Pancreas (tissue), 10 donors: ENCODE data around the gene JUN. TPM values are rescaled to one million over a fixed set of nuclear protein-coding genes. Genes with fewer than 3 reads are reported as not detected.

Experiments used
- ATAC-seq, 4 donors: fragments of 200-7000 bp; cut with Tn5 transposase; one replicate each; pipeline versions ENCODE4 v1.8.0 to v1.9.1; 2020; ENCODE audit warnings: mild to moderate bottlenecking in 4 of 4, moderate library complexity in 4 of 4
- DNase-seq, 6 donors: peaks; one replicate each; pipeline ENCODE4 v3.0.0-alpha.2; 2020
- FAIRE-seq: peaks from 2 replicates; lab custom pipeline; 2012; peaks lifted over from hg19 to GRCh38; lab: Jason Lieb, UNC
- H3K27ac ChIP-seq, 4 donors: fragments of 200-600 bp; sonication (generic); 1 replicate in 3 of 4; 2 replicates in 1 of 4; pipeline versions ENCODE4 v1.5.0 to v1.8.0; 2020
- H3K27me3 ChIP-seq, 4 donors: fragments of 200-600 bp; one replicate each; pipeline ENCODE4 v1.8.0; 2021
- H3K36me3 ChIP-seq, 3 donors: fragments of 200-600 bp; sonication (generic) in 1 of 3; one replicate each; pipeline versions ENCODE4 v1.5.0 to v1.8.0; 2020 to 2021
- H3K4me1 ChIP-seq, 3 donors: fragments of 200-600 bp; one replicate each; pipeline ENCODE4 v1.8.0; 2021
- H3K4me3 ChIP-seq, 4 donors: fragments of 200-600 bp; sonication (generic) in 2 of 4; one replicate each; pipeline versions ENCODE4 v1.5.0 to v1.8.0; 2020 to 2021
- H3K9me3 ChIP-seq, 4 donors: fragments of 200-600 bp; one replicate each; pipeline ENCODE4 v1.8.0; 2021
- WGBS, 2 donors: extraction: QIAGEN DNeasy Blood & Tissue Kit; methylation state at CpG; one replicate each; pipeline ENCODE4 v1.1.7; 2013; 5-methylcytosine and 5-hydroxymethylcytosine counted together
- intact Hi-C, 3 donors: fragments of 100-400 bp; cut with DNase I; formaldehyde crosslinking; loops; one replicate each; pipeline versions ENCODE4 v1.11.1 to v1.14.2; 2022
- polyA plus RNA-seq, 2 donors: library from polyadenylated mRNA; stranded (reverse); fragments of 200-250 nt; gene quantifications; one replicate each; pipeline ENCODE4 v1.2.3, GENCODE V29; 2013
- total RNA-seq, 6 donors: library from RNA; stranded (reverse); fragmentation: NEBNext Ultra II Directional in 4 of 6; extraction: Animal tissue kit (Norgen Biotek cat#: 25700) in 4 of 6; gene quantifications; one replicate each; pipeline versions ENCODE4 v1.2.1 to v1.2.4, GENCODE V29; 2021 to 2023
- TF ChIP-seq, protein P1 (sequence below), 4 donors: fragments of 200-600 bp; sonication (generic) in 3 of 4; IDR thresholded peaks; one replicate each; pipeline versions ENCODE4 v1.5.0 to v1.8.0; 2021; ENCODE audit warnings: antibody characterized with exemption in 4 of 4
- donor health status: healthy with polysubstance abuse.
- donor health status: DM: no; HTN: no; CAD: no; lungs with moderate emphysema.
- donor health status: DM: no; HTN: no; CAD: no.
- donor health status: control.
- donor health status: control.
- donor health status: Bipolar disorder and iron deficiency.
- donor health status: DM: yes; HTN: yes; CAD: no.
- donor health status: DM: no; HTN: no; CAD: no.
- donor health status: DM: no; HTN: no; CAD: no.
- donor health status: DM: yes; HTN: yes; CAD: no.

Gene JUN
- total and polyA plus RNA-seq, 8 donors = 45.0 to 134 (median 86.2) TPM

- intact Hi-C loops = no loop called here
- FAIRE-seq = no peak
Measured at GRCh38 chr1:58799650-58800049, 15.8 kb upstream of the JUN start.

GRCh38 chr1:58798910-58799442, 15.1 kb upstream of the JUN start:
- H3K9me3 ChIP-seq = no peaks in the 10 kb centered on the region
- intact Hi-C loops = no loop called here
- 69 to 74% methylated on average over 1 of the region's 1 CpG for WGBS, 2 donors
- no peaks in the 10 kb centered on the region for H3K36me3 ChIP-seq
- no peak overlapping the region for H3K27ac ChIP-seq
- H3K27me3 ChIP-seq = no peaks in the 10 kb centered on the region
- H3K4me3 ChIP-seq = no peak overlapping the region
- DNase-seq = no peak
- TF ChIP-seq, protein P1, sequence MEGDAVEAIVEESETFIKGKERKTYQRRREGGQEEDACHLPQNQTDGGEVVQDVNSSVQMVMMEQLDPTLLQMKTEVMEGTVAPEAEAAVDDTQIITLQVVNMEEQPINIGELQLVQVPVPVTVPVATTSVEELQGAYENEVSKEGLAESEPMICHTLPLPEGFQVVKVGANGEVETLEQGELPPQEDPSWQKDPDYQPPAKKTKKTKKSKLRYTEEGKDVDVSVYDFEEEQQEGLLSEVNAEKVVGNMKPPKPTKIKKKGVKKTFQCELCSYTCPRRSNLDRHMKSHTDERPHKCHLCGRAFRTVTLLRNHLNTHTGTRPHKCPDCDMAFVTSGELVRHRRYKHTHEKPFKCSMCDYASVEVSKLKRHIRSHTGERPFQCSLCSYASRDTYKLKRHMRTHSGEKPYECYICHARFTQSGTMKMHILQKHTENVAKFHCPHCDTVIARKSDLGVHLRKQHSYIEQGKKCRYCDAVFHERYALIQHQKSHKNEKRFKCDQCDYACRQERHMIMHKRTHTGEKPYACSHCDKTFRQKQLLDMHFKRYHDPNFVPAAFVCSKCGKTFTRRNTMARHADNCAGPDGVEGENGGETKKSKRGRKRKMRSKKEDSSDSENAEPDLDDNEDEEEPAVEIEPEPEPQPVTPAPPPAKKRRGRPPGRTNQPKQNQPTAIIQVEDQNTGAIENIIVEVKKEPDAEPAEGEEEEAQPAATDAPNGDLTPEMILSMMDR (IDR thresholded peaks at IDR 0.05) = no peak
- no peak for FAIRE-seq
- ATAC-seq = no peak
- peaks cover 0 to 13% (median 6%) of the 10 kb centered on the region in 3 donors for H3K4me1 ChIP-seq

More at GRCh38 chr1:58799650-58800049, 15.8 kb upstream of the JUN start:
- Histone ChIP-seq H3K9me3 (no peaks in the 10 kb centered on the region), H3K27ac (no peak overlapping the region), H3K4me3 (no peak overlapping the region), H3K27me3 (no peaks in the 10 kb centered on the region), H3K4me1 (peaks cover 0 to 13% (median 6%) of the 10 kb centered on the region in 3 donors), H3K36me3 (no peaks in the 10 kb centered on the region)
- DNase-seq (no peak), ATAC-seq (no peak)
- WGBS, 2 donors = 92 to 100% methylated on average over 1 of the region's 1 CpG
- TF ChIP-seq, protein P1 (IDR thresholded peaks at IDR 0.05) = no peak

- H3K4me1 ChIP-seq = no peaks in the 10 kb centered on the region
- no peak for DNase-seq
- intact Hi-C loops = no loop called here
Measured at GRCh38 chr1:58796416-58796815, 12.6 kb upstream of the JUN start.

DNA sequence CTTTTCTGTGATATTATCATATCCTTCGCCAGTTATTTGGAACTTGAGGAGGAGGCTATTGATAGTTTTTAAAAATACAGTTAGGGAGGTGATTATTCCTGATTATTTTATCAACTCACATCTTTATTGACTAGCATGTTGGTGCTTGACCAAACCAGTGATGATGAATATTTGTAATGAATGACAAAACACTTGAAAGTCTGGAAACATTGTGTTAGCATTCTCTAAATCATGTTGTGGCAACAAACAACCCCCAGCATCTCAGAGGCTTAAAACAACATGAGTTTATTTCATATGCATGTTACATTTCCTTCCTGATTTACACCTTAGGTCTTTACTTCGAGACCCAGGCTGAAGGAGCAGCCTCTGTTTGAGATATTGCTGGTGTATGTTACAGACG, 10.7 kb upstream of the JUN start:
- intact Hi-C loops = no loop called here
- no peak for FAIRE-seq

More at GRCh38 chr1:58796416-58796815, 12.6 kb upstream of the JUN start:
- no peaks in the 10 kb centered on the region for H3K36me3 ChIP-seq
- no peak for FAIRE-seq
- no peaks in the 10 kb centered on the region for H3K9me3 ChIP-seq
- no peak overlapping the region for H3K4me3 ChIP-seq
- TF ChIP-seq, protein P1 (IDR thresholded peaks at IDR 0.05) = no peak
- no peaks in the 10 kb centered on the region for H3K27me3 ChIP-seq
- ATAC-seq = no peak
- H3K27ac ChIP-seq = no peak overlapping the region

DNA sequence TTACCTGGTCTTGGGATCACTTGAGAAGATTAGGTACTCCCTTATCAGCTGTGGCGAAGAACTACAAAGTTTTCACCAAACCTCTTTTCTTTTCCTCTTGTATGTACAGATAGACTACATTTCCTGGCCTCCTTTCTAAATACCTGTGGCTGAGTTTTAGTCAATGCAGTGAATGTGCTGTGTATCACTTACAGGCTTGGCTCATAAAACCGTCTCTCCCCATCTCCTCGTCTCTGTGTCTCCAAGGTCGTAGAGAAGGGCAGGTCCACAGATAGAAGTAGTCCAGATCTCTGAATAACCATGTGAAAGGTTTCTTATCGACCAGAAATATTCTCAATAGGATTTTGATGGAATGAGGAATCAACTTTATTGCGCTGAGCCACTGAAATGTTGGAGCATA, 9.0 kb upstream of the JUN start:
- H3K27me3 ChIP-seq = no peaks in the 10 kb centered on the region
- TF ChIP-seq, protein P1 (IDR thresholded peaks at IDR 0.05) = no peak
- no peaks in the 10 kb centered on the region for H3K4me1 ChIP-seq
- FAIRE-seq = no peak
- no peaks in the 10 kb centered on the region for H3K36me3 ChIP-seq
- ATAC-seq = no peak
- 79 to 84% methylated on average over 6 of the region's 6 CpGs for WGBS, 2 donors
- intact Hi-C loops = no loop called here
- DNase-seq = no peak
- H3K27ac ChIP-seq = no peak overlapping the region
- no peaks in the 10 kb centered on the region for H3K9me3 ChIP-seq
- H3K4me3 ChIP-seq = no peak overlapping the region

More for the DNA sequence above, 10.7 kb upstream of the JUN start:
- ATAC-seq = no peak
- Histone ChIP-seq H3K4me3 (no peak overlapping the region), H3K36me3 (no peaks in the 10 kb centered on the region), H3K27me3 (no peaks in the 10 kb centered on the region), H3K27ac (no peak overlapping the region), H3K9me3 (no peaks in the 10 kb centered on the region), H3K4me1 (no peaks in the 10 kb centered on the region)
- TF ChIP-seq, protein P1 (IDR thresholded peaks at IDR 0.05) = no peak
- WGBS, 2 donors = 89 to 97% methylated on average over 3 of the region's 3 CpGs
- no peak for DNase-seq
